Effector memory CD4-positive, alpha-beta T cell (primary cell): ENCODE measurements around the gene BABAM2.

Experiments
- DNase-seq, 3 donors: peaks; one replicate each; pipeline ENCODE4 v3.0.0-alpha.2; 2020
- H3K27ac ChIP-seq: 2 replicates; pipeline ENCODE4 v1.7.0; 2013; ENCODE audit warnings: mild to moderate bottlenecking, low read length, moderate library complexity; ENCODE audit not compliant: insufficient read depth, poor library complexity, severe bottlenecking
- H3K27me3 ChIP-seq: replicated peaks from 2 replicates; pipeline ENCODE4 v1.7.0; 2013; ENCODE audit warnings: mild to moderate bottlenecking, low read length; ENCODE audit not compliant: insufficient read depth, control insufficient read depth, poor library complexity, severe bottlenecking
- H3K36me3 ChIP-seq: 2 replicates; pipeline ENCODE4 v1.7.0; 2013; ENCODE audit warnings: mild to moderate bottlenecking, low read length, moderate library complexity; ENCODE audit not compliant: control insufficient read depth, insufficient read depth
- H3K4me1 ChIP-seq: 2 replicates; pipeline ENCODE4 v1.7.0; 2013; ENCODE audit warnings: low read length, mild to moderate bottlenecking; ENCODE audit not compliant: control insufficient read depth, insufficient read depth, poor library complexity, severe bottlenecking
- H3K4me3 ChIP-seq: 2 replicates; pipeline ENCODE4 v1.7.0; 2013; ENCODE audit warnings: low read length, low read depth, mild to moderate bottlenecking; ENCODE audit not compliant: insufficient read depth, poor library complexity, severe bottlenecking
- H3K9me3 ChIP-seq: 2 replicates; pipeline ENCODE4 v1.7.0; 2013; ENCODE audit warnings: mild to moderate bottlenecking, low read length, moderate library complexity; ENCODE audit not compliant: control insufficient read depth

Gene BABAM2

GRCh38 chr2:27903649-27904404 lies 13.3 kb downstream of the BABAM2 start:
- no peak overlapping the region for H3K4me3 ChIP-seq
- H3K9me3 ChIP-seq = no peaks in the 10 kb centered on the region
- no peak overlapping the region for H3K27ac ChIP-seq
- no peaks in the 10 kb centered on the region for H3K4me1 ChIP-seq
- no peaks in the 10 kb centered on the region for H3K27me3 ChIP-seq
- H3K36me3 ChIP-seq = peaks cover 3% of the 10 kb centered on the region
- DNase-seq = no peak

- no peak for DNase-seq
- Histone ChIP-seq H3K27ac (no peak overlapping the region), H3K27me3 (no peaks in the 10 kb centered on the region), H3K36me3 (peaks cover 3% of the 10 kb centered on the region), H3K4me3 (no peak overlapping the region), H3K9me3 (no peaks in the 10 kb centered on the region), H3K4me1 (no peaks in the 10 kb centered on the region)
These were observed 13.8 kb downstream of the BABAM2 start for GRCh38 chr2:27904405-27904665.

- Histone ChIP-seq H3K9me3 (no peaks in the 10 kb centered on the region), H3K27me3 (no peaks in the 10 kb centered on the region), H3K4me3 (no peak overlapping the region), H3K4me1 (no peaks in the 10 kb centered on the region), H3K27ac (no peak overlapping the region), H3K36me3 (peaks cover 5% of the 10 kb centered on the region)
- DNase-seq = no peak
These were observed 15.5 kb downstream of the BABAM2 start for GRCh38 chr2:27906074-27906473.

GRCh38 chr2:27907547-27907946 lies 17.0 kb downstream of the BABAM2 start:
- Histone ChIP-seq H3K4me1 (no peaks in the 10 kb centered on the region), H3K27ac (no peak overlapping the region), H3K36me3 (peaks cover 3% of the 10 kb centered on the region), H3K9me3 (no peaks in the 10 kb centered on the region), H3K27me3 (no peaks in the 10 kb centered on the region), H3K4me3 (no peak overlapping the region)
- no peak for DNase-seq

GRCh38 chr2:27909901-27910300 lies 19.4 kb downstream of the BABAM2 start:
- Histone ChIP-seq H3K9me3 (no peaks in the 10 kb centered on the region), H3K27me3 (no peaks in the 10 kb centered on the region), H3K4me3 (no peak overlapping the region), H3K27ac (no peak overlapping the region), H3K36me3 (peaks cover 3% of the 10 kb centered on the region), H3K4me1 (no peaks in the 10 kb centered on the region)
- no peak for DNase-seq

GRCh38 chr2:27911458-27912210 lies 21.1 kb downstream of the BABAM2 start:
- H3K27ac ChIP-seq = no peak overlapping the region
- H3K9me3 ChIP-seq = no peaks in the 10 kb centered on the region
- no peak overlapping the region for H3K4me3 ChIP-seq
- no peaks in the 10 kb centered on the region for H3K4me1 ChIP-seq
- no peaks in the 10 kb centered on the region for H3K27me3 ChIP-seq
- H3K36me3 ChIP-seq = peaks cover 3% of the 10 kb centered on the region
- no peak for DNase-seq

GRCh38 chr2:27912512-27912911 lies 22.0 kb downstream of the BABAM2 start:
- DNase-seq = no peak
- Histone ChIP-seq H3K4me1 (no peaks in the 10 kb centered on the region), H3K4me3 (no peak overlapping the region), H3K27me3 (no peaks in the 10 kb centered on the region), H3K27ac (no peak overlapping the region), H3K36me3 (peaks cover 3% of the 10 kb centered on the region), H3K9me3 (no peaks in the 10 kb centered on the region)

GRCh38 chr2:27914041-27914804 lies 23.7 kb downstream of the BABAM2 start:
- no peaks in the 10 kb centered on the region for H3K9me3 ChIP-seq
- no peaks in the 10 kb centered on the region for H3K27me3 ChIP-seq
- DNase-seq = no peak
- H3K27ac ChIP-seq = no peak overlapping the region
- H3K36me3 ChIP-seq = peaks cover 3% of the 10 kb centered on the region
- no peaks in the 10 kb centered on the region for H3K4me1 ChIP-seq
- H3K4me3 ChIP-seq = no peak overlapping the region

- H3K9me3 ChIP-seq = no peaks in the 10 kb centered on the region
- no peak overlapping the region for H3K27ac ChIP-seq
- DNase-seq = no peak
These were observed 24.3 kb downstream of the BABAM2 start for GRCh38 chr2:27914805-27915175.

GRCh38 chr2:27915191-27915590 lies 24.7 kb downstream of the BABAM2 start:
- H3K9me3 ChIP-seq = no peaks in the 10 kb centered on the region
- H3K4me3 ChIP-seq = no peak overlapping the region
- no peak for DNase-seq
- no peaks in the 10 kb centered on the region for H3K4me1 ChIP-seq
- no peaks in the 10 kb centered on the region for H3K36me3 ChIP-seq
- H3K27ac ChIP-seq = no peak overlapping the region
- H3K27me3 ChIP-seq = no peaks in the 10 kb centered on the region

More at GRCh38 chr2:27914805-27915175, 24.3 kb downstream of the BABAM2 start:
- Histone ChIP-seq H3K27me3 (no peaks in the 10 kb centered on the region), H3K4me3 (no peak overlapping the region), H3K36me3 (no peaks in the 10 kb centered on the region), H3K4me1 (no peaks in the 10 kb centered on the region)
